Prostate gland (tissue), 2 donors: ENCODE measurements around the gene DOCK10.

Source experiments
- POLR2AphosphoS5 ChIP-seq: sonication (generic); formaldehyde crosslinking; IDR thresholded peaks from one replicate; pipeline ENCODE4 v1.6.1; 2017; ENCODE audit warnings: antibody characterized with exemption
- TF ChIP-seq, protein P1 (sequence below), 4 experiments: fragments of 200-600 bp in 2 of 4; fragments of 450-650 bp in 2 of 4; sonication (generic) in 2 of 4; IDR thresholded peaks; 1 replicate in 3 of 4; 2 replicates in 1 of 4; pipeline ENCODE4 v1.5.1; 2016 to 2019; ENCODE audit warnings: antibody characterized with exemption in 4 of 4, mild to moderate bottlenecking in 2 of 4, moderate library complexity in 2 of 4

DNA sequence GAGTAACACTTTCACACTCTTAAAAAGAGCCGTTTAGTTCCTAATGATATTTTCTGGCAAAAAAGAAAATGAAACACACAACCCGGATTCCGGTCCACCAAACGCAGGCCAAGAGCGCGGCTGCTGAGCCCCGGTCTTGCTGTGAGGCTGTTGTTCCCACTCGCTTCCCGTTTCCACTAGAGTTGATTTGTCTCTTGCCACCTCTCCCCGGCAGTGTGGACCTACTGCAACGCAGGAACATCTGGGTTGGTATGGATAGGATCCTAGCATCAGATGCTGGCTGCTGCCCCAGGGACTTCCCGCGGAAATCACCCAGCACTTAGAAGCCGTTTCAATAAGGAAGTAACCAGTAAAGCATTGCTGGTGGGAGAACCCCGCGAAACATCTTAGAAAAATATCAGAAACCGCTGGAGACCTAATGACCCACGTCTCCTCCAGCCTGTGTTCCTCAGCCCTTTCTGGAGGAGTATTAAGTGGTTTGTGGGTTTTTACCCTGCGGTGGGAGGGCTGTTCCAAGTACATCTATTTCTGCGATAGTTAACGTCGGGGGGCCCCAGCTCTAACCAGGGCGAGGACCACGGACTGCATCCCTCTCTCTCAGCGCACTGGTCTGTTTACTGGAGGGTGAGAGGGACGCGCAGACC, 939 bp downstream of the DOCK10 start:
- TF ChIP-seq, protein P1, sequence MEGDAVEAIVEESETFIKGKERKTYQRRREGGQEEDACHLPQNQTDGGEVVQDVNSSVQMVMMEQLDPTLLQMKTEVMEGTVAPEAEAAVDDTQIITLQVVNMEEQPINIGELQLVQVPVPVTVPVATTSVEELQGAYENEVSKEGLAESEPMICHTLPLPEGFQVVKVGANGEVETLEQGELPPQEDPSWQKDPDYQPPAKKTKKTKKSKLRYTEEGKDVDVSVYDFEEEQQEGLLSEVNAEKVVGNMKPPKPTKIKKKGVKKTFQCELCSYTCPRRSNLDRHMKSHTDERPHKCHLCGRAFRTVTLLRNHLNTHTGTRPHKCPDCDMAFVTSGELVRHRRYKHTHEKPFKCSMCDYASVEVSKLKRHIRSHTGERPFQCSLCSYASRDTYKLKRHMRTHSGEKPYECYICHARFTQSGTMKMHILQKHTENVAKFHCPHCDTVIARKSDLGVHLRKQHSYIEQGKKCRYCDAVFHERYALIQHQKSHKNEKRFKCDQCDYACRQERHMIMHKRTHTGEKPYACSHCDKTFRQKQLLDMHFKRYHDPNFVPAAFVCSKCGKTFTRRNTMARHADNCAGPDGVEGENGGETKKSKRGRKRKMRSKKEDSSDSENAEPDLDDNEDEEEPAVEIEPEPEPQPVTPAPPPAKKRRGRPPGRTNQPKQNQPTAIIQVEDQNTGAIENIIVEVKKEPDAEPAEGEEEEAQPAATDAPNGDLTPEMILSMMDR (IDR thresholded peaks at IDR 0.05) = no peak
- no peak for TF ChIP-seq POLR2AphosphoS5
